KG1 (cell line): ENCODE data around the gene ANKRD36.
"Not testable (repeated sequence)": the region's sequence is repeated elsewhere in the genome, so short reads cannot be mapped to it uniquely, and the experiment has no call there.

Experiments used
- DNase-seq: peaks from one replicate; lab custom pipeline; 2025; lab: John Stamatoyannopoulos, UW

Gene ANKRD36

DNA sequence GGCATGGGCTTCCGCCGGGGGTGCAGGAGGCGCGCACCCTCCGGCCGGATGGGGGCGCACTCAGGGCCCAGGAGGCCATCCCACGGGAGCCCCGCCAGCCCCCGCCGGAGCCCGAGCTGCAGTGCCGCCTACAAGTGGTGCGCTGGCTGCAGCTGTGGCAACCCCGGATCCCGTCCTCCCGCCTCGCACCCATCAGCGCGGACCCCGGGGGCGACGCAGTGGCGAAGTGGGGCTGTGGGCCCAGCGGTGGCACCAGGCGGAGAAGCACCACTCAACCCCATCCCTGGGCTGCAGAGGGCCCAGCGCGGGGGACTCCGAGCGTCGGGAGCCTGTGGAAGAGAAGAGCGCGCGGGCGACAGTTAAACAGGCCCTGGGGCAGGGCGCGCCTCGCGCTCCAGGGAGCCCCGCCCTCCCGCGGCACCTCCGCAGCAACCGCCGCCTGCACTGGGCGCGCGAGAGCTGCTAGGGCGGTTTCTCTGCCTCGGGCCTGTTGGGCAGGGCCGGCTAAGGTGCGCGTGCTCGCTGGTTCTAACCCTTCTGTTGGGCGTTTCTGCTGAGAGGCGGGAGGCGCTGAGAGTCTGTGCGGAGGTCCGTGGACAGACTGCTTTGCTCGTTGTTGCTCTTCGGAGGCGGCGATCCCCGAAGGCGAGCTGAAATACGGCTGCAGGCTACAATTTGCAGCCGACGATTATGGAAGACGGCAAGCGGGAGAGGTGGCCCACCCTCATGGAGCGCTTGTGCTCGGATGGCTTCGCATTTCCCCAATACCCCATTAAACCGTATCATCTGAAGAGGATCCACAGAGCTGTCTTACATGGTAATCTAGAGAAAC, at the start of gene ANKRD36:
ANKRD36 (plus strand) TSS at position 104 of the 832 bp plus-strand sequence; CDS start at position 691, 587 bp downstream.
- DNase-seq, result not testable (repeated sequence)

DNA sequence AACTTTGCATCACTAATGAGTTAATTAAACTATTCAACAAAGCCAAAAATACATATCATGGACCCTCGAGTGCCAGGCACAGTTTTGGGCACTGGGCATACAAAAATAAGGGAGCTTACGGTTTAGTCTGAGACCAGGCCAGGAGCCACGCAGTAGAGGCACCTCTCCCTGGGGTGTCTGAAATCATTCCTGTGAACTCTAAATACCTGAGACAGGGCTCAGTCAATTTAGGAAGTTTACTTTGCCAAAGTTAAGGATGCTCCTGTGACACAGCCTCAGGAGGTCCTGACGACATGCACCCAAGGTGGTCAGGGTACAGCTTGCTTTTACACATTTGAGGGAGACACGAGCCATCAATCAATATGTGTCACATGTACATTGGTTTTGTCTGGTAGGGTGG, 46.9 kb upstream of the ANKRD36 start:
- DNase-seq, result not testable (repeated sequence)

DNA sequence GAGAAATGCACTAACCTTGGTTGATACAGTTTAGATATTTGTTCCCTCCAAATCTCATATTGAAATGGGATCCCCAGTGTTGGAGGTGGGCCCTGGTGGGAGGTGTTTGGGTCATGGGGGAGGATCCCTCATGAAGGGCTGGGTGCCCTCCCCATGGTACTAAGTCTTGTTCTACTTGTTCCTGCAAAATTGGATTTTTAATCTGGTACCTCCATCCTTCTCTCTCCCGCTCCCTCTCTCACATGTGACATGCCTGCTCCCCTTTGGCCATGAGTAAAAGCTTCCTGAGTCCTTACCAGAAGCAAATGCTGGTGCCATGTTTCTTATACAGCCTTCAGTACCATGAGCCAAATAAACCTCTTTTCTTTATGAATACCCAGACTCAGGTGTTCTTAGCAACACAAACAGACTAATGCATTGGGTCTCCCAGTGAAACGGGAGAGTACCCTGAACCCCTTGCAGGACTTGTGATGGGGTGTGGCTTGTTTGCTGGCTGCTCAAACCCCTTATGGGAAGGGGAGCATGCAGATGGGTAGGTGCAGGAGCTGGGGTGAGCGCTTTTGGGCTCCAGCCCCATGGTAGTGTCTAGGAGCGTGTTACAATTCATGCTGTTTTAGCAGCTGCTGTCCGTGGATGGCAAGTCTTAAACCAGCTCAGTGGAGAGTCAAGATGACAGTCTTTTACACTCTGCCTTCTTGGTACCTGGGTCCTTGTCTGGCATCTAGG, 45.5 kb upstream of the ANKRD36 start:
- no peak for DNase-seq

DNA sequence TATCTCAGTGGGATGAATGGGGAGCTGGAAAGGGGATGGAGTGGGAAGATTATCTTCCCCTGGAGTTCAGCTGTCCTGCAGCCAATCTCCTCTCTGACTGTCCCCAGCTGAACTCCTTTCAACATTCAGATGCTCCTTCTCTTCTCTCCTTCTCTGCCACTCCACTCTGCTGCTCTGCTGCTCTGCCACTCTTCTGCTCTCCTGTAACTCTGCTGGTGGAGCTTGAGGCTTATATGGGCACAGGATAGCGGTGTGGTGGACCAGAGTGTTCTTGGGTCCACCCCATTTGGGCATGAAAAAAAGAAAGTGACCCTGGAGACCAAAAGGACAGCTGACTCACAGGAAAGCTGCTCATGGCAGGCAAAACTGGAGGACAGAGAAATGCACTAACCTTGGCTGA, 44.9 kb upstream of the ANKRD36 start:
- no peak for DNase-seq

DNA sequence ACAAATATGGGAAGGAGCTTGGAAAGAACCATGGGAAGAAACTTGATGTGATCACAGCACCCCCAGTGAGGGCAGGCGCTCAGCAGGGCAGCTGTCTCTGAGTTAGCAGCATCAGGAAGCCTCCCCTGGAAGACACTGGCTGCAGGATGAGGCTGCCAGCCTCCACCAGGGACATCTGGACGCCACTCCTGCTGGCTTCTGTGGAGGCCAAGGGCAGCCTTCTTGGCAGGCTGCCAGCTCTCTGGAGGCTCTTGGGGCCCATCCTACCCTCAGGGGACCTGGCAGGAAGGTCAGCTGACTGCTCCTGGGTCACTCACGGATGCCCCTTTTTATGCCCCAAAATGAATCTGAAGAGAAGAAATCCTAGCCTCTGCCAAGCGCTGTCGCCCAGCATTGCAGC, 44.2 kb upstream of the ANKRD36 start:
- DNase-seq, result not testable (repeated sequence)

DNA sequence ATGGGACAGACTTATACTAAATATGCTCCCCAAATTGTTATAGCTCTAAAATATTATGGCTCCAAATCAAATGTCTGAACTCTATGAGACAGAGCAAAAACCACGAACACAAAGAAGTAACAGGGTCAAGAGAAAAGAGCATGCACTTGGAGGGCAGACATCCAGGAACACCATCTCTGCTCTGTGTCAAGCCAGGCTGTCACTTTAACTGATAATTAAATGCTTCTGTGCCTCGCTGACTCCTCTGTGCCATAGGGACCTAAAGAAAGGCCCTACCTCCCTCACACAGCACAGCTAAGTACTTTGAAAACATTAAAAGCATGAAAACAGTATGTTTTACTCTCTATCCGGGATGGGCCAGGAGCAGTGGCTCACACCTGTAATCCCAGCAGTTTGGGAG, 42.0 kb upstream of the ANKRD36 start:
- DNase-seq, result not testable (repeated sequence)

DNA sequence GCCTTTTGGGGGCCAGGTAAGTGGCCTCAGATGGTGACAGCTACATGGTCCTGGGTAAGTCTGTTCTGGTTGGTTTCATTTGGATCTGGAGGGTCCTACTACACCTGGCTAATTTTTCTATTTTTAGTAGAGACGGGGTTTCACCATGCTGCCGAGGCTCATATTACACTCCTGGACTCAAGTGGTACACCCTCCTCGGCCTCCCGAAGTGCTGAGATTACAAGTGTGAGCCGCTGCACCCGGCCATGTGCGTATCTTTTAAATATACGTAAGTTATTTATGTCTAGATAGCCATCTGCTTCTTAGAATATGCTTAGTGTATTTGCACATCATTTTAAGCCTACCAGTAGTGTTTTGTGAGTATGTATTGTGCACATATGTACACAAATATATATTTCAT, 35.7 kb upstream of the ANKRD36 start:
- DNase-seq, result not testable (repeated sequence)

DNA sequence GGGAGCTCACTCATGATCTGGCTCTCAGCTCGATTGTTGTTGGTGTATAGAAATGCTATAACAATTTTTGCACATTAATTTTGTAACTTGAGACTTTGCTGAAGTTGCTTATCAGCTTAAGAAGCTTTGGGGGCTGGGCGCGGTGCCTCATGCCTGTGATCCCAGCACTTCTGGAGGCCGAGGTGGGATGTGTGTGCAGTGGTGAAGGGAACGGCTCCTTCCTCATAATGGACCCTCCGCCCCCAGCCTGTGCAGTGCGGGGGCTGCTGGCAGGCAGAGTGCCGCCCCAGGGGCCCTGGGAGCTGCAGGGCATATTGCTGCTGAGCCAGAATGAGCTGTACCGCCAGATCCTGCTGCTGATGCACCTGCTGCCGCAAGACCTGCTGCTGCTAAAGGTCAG, 32.1 kb upstream of the ANKRD36 start:
- not testable (repeated sequence) for DNase-seq

DNA sequence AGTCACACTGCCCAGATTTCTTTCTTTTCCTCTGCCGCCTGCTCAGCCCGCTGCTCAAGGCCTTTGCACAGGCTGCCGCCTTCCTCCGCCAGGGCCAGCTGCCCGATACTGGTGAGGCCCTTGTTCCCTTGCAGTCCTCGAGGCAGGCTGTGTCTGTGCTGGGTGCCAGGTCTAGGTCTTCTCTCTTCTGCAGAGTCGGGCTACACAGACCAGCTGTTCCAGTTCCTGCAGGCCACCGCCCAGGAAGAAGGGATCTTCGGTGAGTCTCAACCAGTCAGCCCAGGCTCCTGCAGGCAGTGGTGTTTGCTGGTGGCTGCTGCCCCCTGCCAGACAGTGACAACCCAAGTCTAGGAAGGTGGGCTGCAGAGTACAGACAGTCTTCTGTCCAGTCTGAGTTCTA, 30.7 kb upstream of the ANKRD36 start:
- DNase-seq, result not testable (repeated sequence)

DNA sequence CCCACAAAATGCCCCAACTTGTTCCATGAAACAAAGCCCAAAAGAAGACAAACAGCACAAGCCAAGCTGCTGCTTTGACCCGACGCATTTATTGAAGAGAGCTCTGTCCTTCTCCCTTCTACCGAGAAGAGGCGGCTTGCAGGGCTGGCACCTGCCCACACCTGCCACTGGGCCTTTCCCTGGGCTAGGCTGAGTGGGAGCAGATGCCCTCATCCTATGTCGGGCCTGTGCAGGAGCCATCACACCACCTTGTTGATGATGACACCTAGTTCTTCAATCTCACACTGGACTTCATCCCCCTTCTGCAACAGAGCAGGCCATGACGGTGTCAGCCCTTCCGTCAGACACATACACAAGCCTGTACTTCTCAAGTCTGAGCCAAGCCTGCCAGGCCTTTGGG, 29.4 kb upstream of the ANKRD36 start:
- DNase-seq, result not testable (repeated sequence)

DNA sequence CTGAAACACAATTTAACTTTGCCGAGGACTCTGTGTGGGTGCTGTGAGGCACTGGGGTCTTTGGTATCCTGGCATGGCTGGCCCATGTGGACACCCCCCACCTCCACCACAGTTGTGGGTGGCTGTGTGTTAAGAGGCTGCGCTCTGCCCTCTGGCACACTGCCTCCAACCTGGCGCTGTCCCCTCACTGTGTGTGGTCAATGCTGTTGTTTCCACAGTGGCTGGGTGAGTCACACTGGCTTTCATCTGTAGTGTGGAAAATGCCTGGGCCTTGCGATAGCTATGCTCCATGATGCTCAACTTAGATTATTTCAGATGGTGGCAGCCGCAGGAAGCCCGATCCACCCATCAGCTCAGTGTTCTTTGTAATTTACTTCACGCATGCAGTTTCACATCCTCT, 27.9 kb upstream of the ANKRD36 start:
- DNase-seq, result not testable (repeated sequence)

DNA sequence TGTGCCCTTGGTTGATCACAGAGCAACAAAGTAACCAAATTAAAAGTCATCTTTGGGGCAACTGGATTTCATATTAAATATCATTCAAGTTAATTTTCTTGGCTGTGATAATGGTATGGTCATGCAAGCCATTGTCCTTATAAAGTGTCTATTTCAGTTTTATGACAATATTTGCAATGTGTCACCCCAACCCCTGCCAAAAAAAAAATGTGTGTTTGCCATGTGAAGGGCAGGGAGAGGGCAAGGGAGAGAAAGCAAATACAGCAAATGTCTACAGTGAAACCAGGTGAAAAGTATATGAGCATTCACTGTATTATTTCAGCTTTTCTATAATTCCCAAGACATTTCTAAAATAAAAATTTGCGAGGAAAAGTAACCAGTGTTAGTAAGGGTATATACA, 24.2 kb upstream of the ANKRD36 start:
- not testable (repeated sequence) for DNase-seq

DNA sequence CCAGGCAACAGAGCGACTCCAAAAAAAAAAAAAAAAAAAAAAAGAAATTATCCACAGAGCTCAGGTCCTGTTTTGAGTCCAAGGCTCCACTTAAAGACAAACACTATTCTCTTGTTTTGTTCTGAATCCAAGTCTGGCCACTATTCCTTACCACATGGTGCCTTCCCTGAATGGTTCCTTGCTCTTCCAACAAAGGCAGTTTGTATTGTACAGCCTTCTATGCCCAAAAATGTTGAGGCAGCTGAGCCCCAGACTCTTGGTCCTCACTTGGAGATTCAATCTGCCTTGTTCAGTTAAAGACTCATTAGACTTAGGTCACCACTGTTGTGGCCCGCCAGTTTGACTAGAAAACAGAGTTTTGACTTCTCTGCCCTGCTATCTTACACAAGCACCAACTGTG, 20.0 kb upstream of the ANKRD36 start:
- DNase-seq, result not testable (repeated sequence)

DNA sequence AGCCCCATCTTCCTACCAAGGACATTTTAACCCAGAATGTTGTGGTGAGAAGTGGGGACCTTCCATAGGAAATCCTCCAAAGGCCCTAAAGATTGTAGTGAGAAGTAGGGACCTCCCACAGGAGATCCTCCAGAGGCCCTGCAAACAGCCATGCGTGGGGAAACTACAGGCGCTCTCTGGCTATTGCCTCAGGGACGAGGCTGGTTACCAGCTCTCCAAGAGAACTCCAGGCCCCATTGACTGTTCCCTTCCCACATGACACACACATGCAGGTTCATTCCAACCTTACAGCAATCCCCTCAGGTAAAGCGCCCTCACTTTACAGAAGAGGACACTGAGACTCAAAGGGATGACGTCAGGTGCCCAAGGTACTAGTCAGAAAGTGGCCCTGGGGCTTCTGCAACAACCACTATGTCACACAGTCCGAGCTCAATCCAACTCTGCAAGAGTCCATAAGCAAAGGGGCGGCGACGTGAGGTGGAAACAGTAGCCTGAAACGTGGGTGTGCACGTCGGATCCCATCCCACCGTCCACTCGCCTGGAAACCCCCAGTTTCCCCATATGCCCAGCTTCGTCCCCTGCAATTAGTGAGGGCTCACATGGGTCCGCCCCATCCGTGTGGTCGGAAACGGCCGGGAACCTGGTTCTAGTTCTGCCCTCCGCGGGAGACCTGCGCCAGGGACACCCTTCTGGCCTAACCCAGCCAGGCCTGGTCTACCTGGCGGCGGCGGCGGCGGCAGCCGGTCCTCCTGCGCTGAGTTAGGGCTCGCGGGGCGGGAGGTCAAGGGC, 18.8 kb upstream of the ANKRD36 start:
- not testable (repeated sequence) for DNase-seq

DNA sequence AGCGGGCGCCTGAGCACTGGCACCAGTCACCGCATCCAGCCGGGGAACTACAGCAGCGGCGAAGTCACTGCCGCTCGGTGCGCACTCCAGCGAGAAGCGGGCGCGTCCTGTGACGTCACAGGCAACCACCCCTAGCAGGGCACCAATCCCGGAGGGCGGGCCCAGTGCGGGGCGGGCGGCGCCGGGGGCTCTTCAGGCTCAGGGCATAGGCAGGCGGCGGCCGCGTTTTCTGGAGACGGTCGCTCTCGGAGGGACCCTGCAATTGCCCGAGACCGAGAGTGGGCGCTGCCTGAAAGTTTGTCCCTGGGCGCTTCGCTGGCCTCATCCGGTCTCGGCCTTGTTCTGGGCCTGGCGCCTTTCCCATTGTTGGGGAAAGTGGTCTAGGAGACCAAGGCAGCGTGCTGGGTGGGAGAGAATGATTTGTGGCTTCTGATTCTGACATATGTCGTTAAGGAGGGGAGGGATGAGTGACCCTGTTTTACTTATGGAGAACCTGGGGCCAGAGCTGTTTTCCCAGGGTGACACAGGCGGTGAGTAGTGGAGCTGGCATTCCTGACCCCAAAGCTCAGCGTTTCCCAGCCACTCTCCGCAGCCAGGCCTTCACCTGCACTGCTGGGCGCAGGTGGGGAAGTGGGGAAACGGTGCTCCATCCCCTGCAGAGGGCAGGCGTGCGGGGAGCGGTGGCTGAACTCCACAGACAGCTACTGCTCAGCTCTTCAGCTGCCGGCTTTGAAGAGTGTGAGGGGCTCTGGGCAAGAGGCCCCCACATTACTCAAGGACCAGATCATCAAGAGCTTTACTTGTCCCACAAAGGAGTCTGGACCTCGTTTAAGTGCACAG, 18.0 kb upstream of the ANKRD36 start, which contains the start of gene FAHD2B:
FAHD2B (minus strand) TSS at position 111 of the 840 bp plus-strand sequence. CDS start 3,176 bp downstream, outside the sequence.
- peak; percentile 44 for DNase-seq

DNA sequence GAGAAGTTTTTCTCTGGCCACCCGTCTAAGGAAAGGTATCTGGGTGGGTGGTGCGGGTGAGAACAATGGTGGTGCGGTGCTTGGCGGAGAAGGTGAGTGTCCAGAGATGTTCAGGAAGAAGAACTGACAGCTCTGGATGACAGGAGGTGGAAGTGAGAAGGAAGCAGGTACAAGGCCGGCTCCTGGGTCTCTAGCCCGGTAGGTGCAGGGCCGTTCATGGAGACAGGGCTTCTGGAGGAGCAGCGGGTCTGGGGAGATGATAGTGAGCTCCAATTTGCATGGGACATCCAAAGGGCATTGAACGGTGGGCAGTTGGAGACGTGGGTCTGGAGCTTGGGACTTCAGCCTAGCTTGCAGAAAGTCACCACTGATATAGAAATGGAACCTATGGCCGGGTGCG, 17.3 kb upstream of the ANKRD36 start:
- DNase-seq, result no peak

DNA sequence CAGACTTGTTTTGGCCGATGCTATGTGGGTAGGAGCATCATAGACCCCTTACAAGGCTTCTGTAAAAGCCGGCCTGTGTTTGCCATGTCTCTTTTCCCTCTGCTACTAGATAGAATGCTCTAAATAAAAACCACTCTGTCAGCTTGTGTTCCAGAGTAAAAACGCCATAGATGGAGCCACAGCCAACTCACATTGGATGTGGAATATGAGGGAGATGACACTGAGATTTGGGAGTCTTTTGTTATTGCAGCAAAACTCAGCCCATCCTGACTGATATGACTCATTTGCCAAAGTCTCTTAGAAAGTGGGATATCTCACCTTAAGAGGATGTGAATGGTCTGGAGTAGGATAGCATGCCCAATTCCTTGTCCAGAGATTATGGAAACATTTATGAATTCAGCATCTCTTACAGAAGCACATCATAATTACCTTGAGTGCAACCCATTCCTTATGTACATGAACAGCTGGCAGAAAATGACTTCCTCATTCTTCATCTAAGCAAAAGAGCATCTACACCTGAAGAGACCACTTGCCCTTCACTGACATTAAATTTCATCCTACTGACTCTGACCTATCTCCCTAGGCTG, 14.1 kb upstream of the ANKRD36 start:
- not testable (repeated sequence) for DNase-seq

DNA sequence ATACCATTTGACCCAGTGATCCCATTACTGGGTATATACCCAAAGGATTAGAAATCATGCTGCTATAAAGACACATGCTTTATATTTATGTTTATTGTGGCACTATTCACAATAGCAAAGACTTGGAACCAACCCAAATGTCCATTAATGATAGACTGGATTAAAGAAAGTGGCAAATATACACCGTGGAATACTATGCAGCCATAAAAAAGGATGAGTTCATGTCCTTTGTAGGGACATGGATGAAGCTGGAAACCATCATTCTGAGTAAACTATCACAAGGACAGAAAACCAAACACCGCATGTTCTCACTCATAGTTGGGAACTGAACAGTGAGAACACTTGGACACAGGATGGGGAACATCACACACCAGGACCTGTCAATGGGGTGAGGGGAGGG, 6.1 kb upstream of the ANKRD36 start:
- DNase-seq, result not testable (repeated sequence)

DNA sequence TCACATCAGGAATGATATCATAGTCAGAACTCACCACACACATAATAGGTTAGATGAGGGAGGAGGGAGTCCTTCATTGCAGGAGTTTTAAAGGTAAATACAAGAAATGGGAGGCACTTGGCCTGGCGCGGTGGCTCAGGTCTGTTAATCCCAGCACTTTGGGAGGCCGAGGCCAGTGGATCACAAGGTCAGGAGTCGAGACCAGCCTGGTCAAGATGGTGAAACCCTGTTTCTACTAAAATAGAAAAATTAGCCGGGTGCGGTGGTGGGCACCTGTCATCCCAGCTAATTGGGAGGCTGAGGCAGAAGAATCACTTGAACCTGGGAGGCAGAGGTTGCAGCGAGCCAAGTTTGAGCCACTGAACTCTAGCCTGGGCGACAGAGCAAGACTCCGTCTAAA, 1.7 kb upstream of the ANKRD36 start:
- not testable (repeated sequence) for DNase-seq

DNA sequence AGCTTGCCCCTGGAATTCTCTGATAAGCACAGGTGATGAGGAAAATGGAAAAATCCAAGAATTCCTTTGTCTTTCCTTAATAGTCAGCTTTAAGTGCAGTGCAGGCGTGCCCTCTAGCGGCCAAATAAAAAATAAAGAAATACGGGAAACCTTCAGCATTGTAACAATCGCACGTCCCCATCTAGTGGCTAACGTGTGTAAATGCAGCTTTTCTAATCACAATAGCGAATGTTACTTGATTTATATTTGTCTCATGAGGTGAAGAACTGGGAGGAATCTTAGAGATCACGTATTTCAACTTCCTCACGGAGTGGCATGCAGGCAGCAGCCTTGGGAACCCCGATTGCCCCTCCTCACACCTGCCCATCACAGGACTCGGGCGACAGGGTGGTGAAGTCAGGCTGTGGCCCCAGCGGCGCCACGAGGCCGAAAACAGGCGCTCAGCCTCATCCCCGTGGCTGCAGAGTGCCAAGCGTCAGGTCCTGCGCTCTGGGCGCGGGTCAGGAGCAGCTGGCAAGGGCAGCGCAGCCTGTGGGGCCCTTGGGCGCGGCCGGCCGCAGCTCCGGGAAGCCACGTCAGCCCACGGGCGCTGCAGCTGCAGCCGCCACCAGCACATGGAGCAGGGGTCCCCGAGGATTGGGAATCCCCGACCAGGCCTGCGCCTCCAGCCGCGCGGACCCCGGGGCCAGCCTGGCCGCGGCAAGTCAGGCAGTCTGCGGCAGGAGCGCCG, 468 bp upstream of the ANKRD36 start:
- not testable (repeated sequence) for DNase-seq
